CD14-positive monocyte (primary cell): ENCODE results near the gene KRTAP6-3. TPM values are rescaled to one million over a fixed set of nuclear protein-coding genes. Genes with fewer than 3 reads are reported as not detected.

Experiments used
- DNase-seq, 3 donors: peaks; one replicate each; pipeline ENCODE4 v3.0.0-alpha.2; 2011 to 2022
- H2AFZ ChIP-seq: 2 replicates; pipeline ENCODE4 v1.6.0; 2012; ENCODE audit warnings: mild to moderate bottlenecking, low read depth, low read length, inconsistent platforms; ENCODE audit not compliant: insufficient read depth, poor library complexity, severe bottlenecking
- H3K27ac ChIP-seq, 2 donors: 1 replicate in 1 of 2; 2 replicates in 1 of 2; pipeline ENCODE4 v1.5.1; 2012 to 2013; ENCODE audit warnings: low read length in 2 of 2, control low read depth in 1 of 2, inconsistent platforms in 1 of 2, low read depth in 1 of 2, mild to moderate bottlenecking in 1 of 2
- H3K27me3 ChIP-seq, 2 donors: one replicate each; pipeline versions ENCODE4 v1.6.0 to v1.6.1; 2011 to 2013; ENCODE audit warnings: low read length in 2 of 2; ENCODE audit not compliant: control insufficient read depth in 2 of 2, insufficient read depth in 2 of 2
- H3K36me3 ChIP-seq, 2 donors: replicated peaks in 1 of 2; 1 replicate in 1 of 2; 2 replicates in 1 of 2; pipeline versions ENCODE4 v1.5.1 to v1.6.1; 2012 to 2013; ENCODE audit warnings: low read length in 2 of 2, control low read depth in 1 of 2, inconsistent platforms in 1 of 2, mild to moderate bottlenecking in 1 of 2; ENCODE audit not compliant: insufficient read depth in 2 of 2, control insufficient read depth in 1 of 2
- H3K4me1 ChIP-seq, 2 donors: 1 replicate in 1 of 2; 2 replicates in 1 of 2; pipeline versions ENCODE4 v1.5.1 to v1.6.1; 2012 to 2013; ENCODE audit warnings: low read length in 2 of 2, control low read depth in 1 of 2, inconsistent platforms in 1 of 2, mild to moderate bottlenecking in 1 of 2, moderate library complexity in 1 of 2; ENCODE audit not compliant: insufficient read depth in 2 of 2, control insufficient read depth in 1 of 2
- H3K4me2 ChIP-seq: replicated peaks from 2 replicates; pipeline ENCODE3; 2012; ENCODE audit warnings: low read length, moderate library complexity, mild to moderate bottlenecking; ENCODE audit not compliant: poor library complexity, severe bottlenecking; ENCODE audit errors: extremely low read depth
- H3K4me3 ChIP-seq, 3 experiments: fragments of 200-600 bp in 1 of 3; sonication (generic) in 1 of 3; replicated peaks in 1 of 3; 1 replicate in 2 of 3; 2 replicates in 1 of 3; pipeline ENCODE4 v1.5.1; 2011 to 2013; ENCODE audit warnings: low read length in 3 of 3, mild to moderate bottlenecking in 3 of 3, control low read depth in 2 of 3, low read depth in 2 of 3, inconsistent platforms in 1 of 3, moderate library complexity in 1 of 3
- H3K79me2 ChIP-seq: 2 replicates; pipeline ENCODE4 v1.6.0; 2012; ENCODE audit warnings: mild to moderate bottlenecking, control low read depth, inconsistent platforms, low read length, moderate library complexity; ENCODE audit not compliant: insufficient read depth
- H3K9ac ChIP-seq: 2 replicates; pipeline ENCODE4 v1.6.0; 2017; ENCODE audit warnings: low read length, mild to moderate bottlenecking; ENCODE audit not compliant: insufficient read depth, poor library complexity, severe bottlenecking
- H3K9me3 ChIP-seq, 2 donors: replicated peaks in 1 of 2; 1 replicate in 1 of 2; 2 replicates in 1 of 2; pipeline versions ENCODE4 v1.5.1 to v1.6.1; 2012 to 2013; ENCODE audit warnings: low read length in 2 of 2, control low read depth in 1 of 2; ENCODE audit not compliant: control insufficient read depth in 1 of 2, insufficient read depth in 1 of 2
- H4K20me1 ChIP-seq: 2 replicates; pipeline ENCODE4 v1.6.0; 2012; ENCODE audit warnings: mild to moderate bottlenecking, low read length, control low read depth, moderate library complexity; ENCODE audit not compliant: insufficient read depth
- H3K27ac Mint-ChIP-seq, 7 donors: one replicate each; pipeline ENCODE4 v1.8.0; 2020; ENCODE audit warnings: mild to moderate bottlenecking in 7 of 7, mixed read lengths in 7 of 7, moderate library complexity in 6 of 7, inconsistent platforms in 2 of 7
- H3K27me3 Mint-ChIP-seq, 3 donors: one replicate each; pipeline ENCODE4 v1.8.0; 2021 to 2022; ENCODE audit warnings: low read depth in 3 of 3, mild to moderate bottlenecking in 3 of 3, mixed read lengths in 3 of 3, moderate library complexity in 3 of 3, inconsistent platforms in 1 of 3
- H3K36me3 Mint-ChIP-seq, 2 donors: one replicate each; pipeline ENCODE4 v1.8.0; 2020; ENCODE audit warnings: mixed read lengths in 2 of 2, inconsistent platforms in 1 of 2, mild to moderate bottlenecking in 1 of 2
- H3K4me1 Mint-ChIP-seq: one replicate; pipeline ENCODE4 v1.8.0; 2020; ENCODE audit warnings: mild to moderate bottlenecking, mixed read lengths
- H3K4me3 Mint-ChIP-seq, 2 donors: one replicate each; pipeline ENCODE4 v1.8.0; 2020; ENCODE audit warnings: mild to moderate bottlenecking in 2 of 2, mixed read lengths in 2 of 2, moderate library complexity in 1 of 2
- H3K9me3 Mint-ChIP-seq, 7 donors: one replicate each; pipeline ENCODE4 v1.8.0; 2020 to 2022; ENCODE audit warnings: mixed read lengths in 7 of 7, mild to moderate bottlenecking in 6 of 7, moderate library complexity in 6 of 7, inconsistent platforms in 2 of 7
- WGBS: methylation state at CpG from one replicate; pipeline ENCODE4 v1.1.5; 2013; ENCODE audit warnings: missing lambda C conversion rate; ENCODE audit not compliant: insufficient coverage; 5-methylcytosine and 5-hydroxymethylcytosine counted together
- intact Hi-C, 2 donors: fragments of 100-400 bp; cut with micrococcal nuclease; formaldehyde crosslinking; loops; one replicate each; pipeline versions ENCODE4 v1.15.0 to v1.15.1; 2023
- polyA plus RNA-seq, 3 donors: library from polyadenylated mRNA; depleted of rRNA in 1 of 3; unstranded in 2 of 3; stranded (reverse) in 1 of 3; fragments of 300-500 nt in 2 of 3; fragments of >200 nt in 1 of 3; fragmentation: Illumina TruSeq in 2 of 3; gene quantifications; 1 replicate in 2 of 3; 2 replicates in 1 of 3; pipeline ENCODE4 v1.2.3, GENCODE V29; 2012 to 2021
- TF ChIP-seq, protein P1 (sequence below): fragments of 200-600 bp; IDR thresholded peaks from one replicate; pipeline ENCODE4 v1.8.0; 2022; ENCODE audit warnings: antibody characterized with exemption, mild to moderate bottlenecking

KRTAP6-3 gene
- polyA plus RNA-seq, 3 donors: not detected

DNA sequence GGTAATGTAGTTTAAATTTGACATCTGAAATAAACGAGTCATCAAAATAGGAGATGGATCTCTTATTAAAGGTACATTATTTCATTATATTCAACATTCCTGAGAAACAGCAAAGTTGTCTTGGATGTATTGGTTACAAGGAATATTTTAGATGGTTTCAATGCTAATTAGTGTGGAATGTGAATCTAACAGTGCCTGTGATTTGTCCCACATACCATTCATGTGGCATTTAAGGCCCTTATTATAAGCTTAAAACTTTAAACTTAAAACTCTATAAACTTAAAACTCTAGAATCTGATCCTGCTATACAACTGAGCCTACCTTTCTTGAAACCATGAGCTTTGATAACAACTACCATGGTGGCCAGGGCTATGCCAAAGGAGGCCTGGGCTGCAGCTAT lies 8.5 kb downstream of the KRTAP6-3 start, which contains the start of gene KRTAP22-1:
KRTAP22-1 (plus strand) TSS at position 301 of the 400 bp plus-strand sequence.
- Histone ChIP-seq H3K79me2 (no peaks in the 10 kb centered on the region), H3K9me3 (peaks cover 24 to 39% of the 10 kb centered on the region in 2 donors), H3K9ac (no peak within 1 kb of the TSS), H2AFZ (no peak within 1 kb of the TSS), H3K4me1 (no peaks in the 10 kb centered on the region), H3K27ac (no peak within 1 kb of the TSS), H3K27me3 (no peaks in the 10 kb centered on the region), H4K20me1 (no peaks in the 10 kb centered on the region), H3K4me2 (no peak within 1 kb of the TSS), H3K36me3 (no peaks in the 10 kb centered on the region), H3K4me3 (no peak within 1 kb of the TSS)
- WGBS: no CpG with 5 or more reads among the region's 1 CpG
- no peaks in the 10 kb centered on the region for H3K4me1 Mint-ChIP-seq
- H3K36me3 Mint-ChIP-seq: no peaks in the 10 kb centered on the region
- no peak within 1 kb of the TSS for H3K27ac Mint-ChIP-seq
- DNase-seq: no peak
- no peaks in the 10 kb centered on the region for H3K27me3 Mint-ChIP-seq
- TF ChIP-seq, protein P1, sequence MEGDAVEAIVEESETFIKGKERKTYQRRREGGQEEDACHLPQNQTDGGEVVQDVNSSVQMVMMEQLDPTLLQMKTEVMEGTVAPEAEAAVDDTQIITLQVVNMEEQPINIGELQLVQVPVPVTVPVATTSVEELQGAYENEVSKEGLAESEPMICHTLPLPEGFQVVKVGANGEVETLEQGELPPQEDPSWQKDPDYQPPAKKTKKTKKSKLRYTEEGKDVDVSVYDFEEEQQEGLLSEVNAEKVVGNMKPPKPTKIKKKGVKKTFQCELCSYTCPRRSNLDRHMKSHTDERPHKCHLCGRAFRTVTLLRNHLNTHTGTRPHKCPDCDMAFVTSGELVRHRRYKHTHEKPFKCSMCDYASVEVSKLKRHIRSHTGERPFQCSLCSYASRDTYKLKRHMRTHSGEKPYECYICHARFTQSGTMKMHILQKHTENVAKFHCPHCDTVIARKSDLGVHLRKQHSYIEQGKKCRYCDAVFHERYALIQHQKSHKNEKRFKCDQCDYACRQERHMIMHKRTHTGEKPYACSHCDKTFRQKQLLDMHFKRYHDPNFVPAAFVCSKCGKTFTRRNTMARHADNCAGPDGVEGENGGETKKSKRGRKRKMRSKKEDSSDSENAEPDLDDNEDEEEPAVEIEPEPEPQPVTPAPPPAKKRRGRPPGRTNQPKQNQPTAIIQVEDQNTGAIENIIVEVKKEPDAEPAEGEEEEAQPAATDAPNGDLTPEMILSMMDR: no peak
- intact Hi-C loops: no loop called here
- no peak within 1 kb of the TSS for H3K4me3 Mint-ChIP-seq
- peaks cover 5 to 22% (median 9%) of the 10 kb centered on the region in 7 donors for H3K9me3 Mint-ChIP-seq

DNA sequence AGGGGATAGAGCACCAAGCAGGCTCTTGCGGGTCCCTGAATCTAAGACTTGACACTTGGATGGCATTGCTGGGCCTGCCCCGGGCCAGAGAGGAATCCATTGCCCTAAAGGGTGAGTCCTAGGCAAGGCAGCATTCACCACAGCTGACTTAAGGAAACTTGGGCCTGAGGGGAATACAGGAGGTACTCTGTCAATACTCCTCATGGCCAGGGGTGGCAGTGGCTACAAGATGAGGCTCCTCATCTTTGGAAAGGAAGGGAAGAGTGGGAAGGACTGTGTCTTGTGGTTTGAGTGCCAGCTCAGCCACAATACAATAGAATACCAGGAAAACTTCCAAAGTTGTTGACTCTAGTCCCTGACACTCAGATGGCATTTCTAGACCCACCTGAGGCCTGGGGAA lies 13.7 kb downstream of the KRTAP6-3 start:
- Histone ChIP-seq H3K79me2 (no peaks in the 10 kb centered on the region), H3K9me3 (peaks cover 24 to 37% of the 10 kb centered on the region in 2 donors), H3K36me3 (no peaks in the 10 kb centered on the region), H3K4me1 (no peaks in the 10 kb centered on the region), H4K20me1 (no peaks in the 10 kb centered on the region), H3K9ac (no peak overlapping the region), H2AFZ (no peak overlapping the region), H3K4me3 (no peak overlapping the region), H3K27me3 (no peaks in the 10 kb centered on the region), H3K4me2 (no peak overlapping the region), H3K27ac (no peak overlapping the region)
- no peak overlapping the region for H3K27ac Mint-ChIP-seq
- H3K27me3 Mint-ChIP-seq: no peaks in the 10 kb centered on the region
- no peak for DNase-seq
- no peaks in the 10 kb centered on the region for H3K4me1 Mint-ChIP-seq
- no peak overlapping the region for H3K4me3 Mint-ChIP-seq
- H3K9me3 Mint-ChIP-seq: peaks cover 5 to 26% (median 11%) of the 10 kb centered on the region in 7 donors
- intact Hi-C loops: no loop called here
- 76% methylated on average over 2 of the region's 2 CpGs for WGBS
- TF ChIP-seq, protein P1: no peak
- no peaks in the 10 kb centered on the region for H3K36me3 Mint-ChIP-seq
